ENCODE data around the gene NPHS1.

The NPHS1 gene

GRCh38 chr19:35851213-35852028 is 883 bp downstream of the NPHS1 start:
- H3K36me3 ChIP-seq (ENCODE audit: insufficient read depth, low read length), result no peaks in the 10 kb centered on the region
- H4K20me1 ChIP-seq (ENCODE audit: insufficient read depth, low read length, poor library complexity, severe bottlenecking), result no peaks in the 10 kb centered on the region
- H3K4me1 ChIP-seq (ENCODE audit: insufficient read depth, low read length, poor library complexity, severe bottlenecking), result no peaks in the 10 kb centered on the region
- TF ChIP-seq CTCF (conservative IDR thresholded peaks at IDR 0.05; ENCODE audit: low read length), result peak; percentile 39
- TF ChIP-seq EZH2phosphoT487 (IDR thresholded peaks at IDR 0.05; ENCODE audit: borderline replicate concordance), result no peak
- H3K4me3 ChIP-seq (ENCODE audit: low read length, poor library complexity, severe bottlenecking), result no peak overlapping the region
- no peak overlapping the region for H3K9ac ChIP-seq (ENCODE audit: low read depth, low read length, poor library complexity, severe bottlenecking)
- H3K79me2 ChIP-seq (ENCODE audit: insufficient read depth, low read length), result no peaks in the 10 kb centered on the region
- H2AFZ ChIP-seq (ENCODE audit: low read length), result no peak overlapping the region
- H3K9me2 ChIP-seq (replicated peaks; ENCODE audit: low read depth, low read length), result no peaks in the 10 kb centered on the region
- no peaks in the 10 kb centered on the region for H3F3A ChIP-seq (ENCODE audit: low read depth)
- no peaks in the 10 kb centered on the region for H3K9me3 ChIP-seq (ENCODE audit: insufficient read depth, low read depth, low read length)
- no peak overlapping the region for H3K4me2 ChIP-seq (ENCODE audit: low read depth, low read length, poor library complexity, severe bottlenecking)
- no peaks in the 10 kb centered on the region for H3K27me3 ChIP-seq (ENCODE audit: insufficient read depth, low read length, poor library complexity, severe bottlenecking)

GRCh38 chr19:35848919-35849505 is 3.3 kb downstream of the NPHS1 start:
- H3K4me3 ChIP-seq (ENCODE audit: low read length, poor library complexity, severe bottlenecking), result no peak overlapping the region
- H3K9me3 ChIP-seq (ENCODE audit: insufficient read depth, low read depth, low read length), result no peaks in the 10 kb centered on the region
- TF ChIP-seq EZH2phosphoT487 (IDR thresholded peaks at IDR 0.05; ENCODE audit: borderline replicate concordance) (no peak), CTCF (conservative IDR thresholded peaks at IDR 0.05; ENCODE audit: low read length) (no peak)
- H3K27me3 ChIP-seq (ENCODE audit: insufficient read depth, low read length, poor library complexity, severe bottlenecking), result no peaks in the 10 kb centered on the region
- H4K20me1 ChIP-seq (ENCODE audit: insufficient read depth, low read length, poor library complexity, severe bottlenecking), result no peaks in the 10 kb centered on the region
- H3F3A ChIP-seq (ENCODE audit: low read depth), result no peaks in the 10 kb centered on the region
- H3K36me3 ChIP-seq (ENCODE audit: insufficient read depth, low read length), result no peaks in the 10 kb centered on the region
- no peaks in the 10 kb centered on the region for H3K79me2 ChIP-seq (ENCODE audit: insufficient read depth, low read length)
- H3K4me1 ChIP-seq (ENCODE audit: insufficient read depth, low read length, poor library complexity, severe bottlenecking), result no peaks in the 10 kb centered on the region
- no peaks in the 10 kb centered on the region for H3K9me2 ChIP-seq (replicated peaks; ENCODE audit: low read depth, low read length)
- H2AFZ ChIP-seq (ENCODE audit: low read length), result no peak overlapping the region
- H3K9ac ChIP-seq (ENCODE audit: low read depth, low read length, poor library complexity, severe bottlenecking), result no peak overlapping the region
- no peak overlapping the region for H3K4me2 ChIP-seq (ENCODE audit: low read depth, low read length, poor library complexity, severe bottlenecking)

GRCh38 chr19:35848486-35848885 is 3.8 kb downstream of the NPHS1 start:
- Histone ChIP-seq H3K9ac (ENCODE audit: low read depth, low read length, poor library complexity, severe bottlenecking) (no peak overlapping the region), H2AFZ (ENCODE audit: low read length) (no peak overlapping the region), H3K4me3 (ENCODE audit: low read length, poor library complexity, severe bottlenecking) (no peak overlapping the region), H3K27me3 (ENCODE audit: insufficient read depth, low read length, poor library complexity, severe bottlenecking) (no peaks in the 10 kb centered on the region), H3K36me3 (ENCODE audit: insufficient read depth, low read length) (no peaks in the 10 kb centered on the region), H3K9me2 (replicated peaks; ENCODE audit: low read depth, low read length) (no peaks in the 10 kb centered on the region), H3K9me3 (ENCODE audit: insufficient read depth, low read depth, low read length) (no peaks in the 10 kb centered on the region), H3K4me2 (ENCODE audit: low read depth, low read length, poor library complexity, severe bottlenecking) (no peak overlapping the region), H4K20me1 (ENCODE audit: insufficient read depth, low read length, poor library complexity, severe bottlenecking) (no peaks in the 10 kb centered on the region), H3K79me2 (ENCODE audit: insufficient read depth, low read length) (no peaks in the 10 kb centered on the region), H3K4me1 (ENCODE audit: insufficient read depth, low read length, poor library complexity, severe bottlenecking) (no peaks in the 10 kb centered on the region), H3F3A (ENCODE audit: low read depth) (no peaks in the 10 kb centered on the region)
- TF ChIP-seq CTCF (conservative IDR thresholded peaks at IDR 0.05; ENCODE audit: low read length) (no peak), EZH2phosphoT487 (IDR thresholded peaks at IDR 0.05; ENCODE audit: borderline replicate concordance) (no peak)

Measured in Loucy (cell line).